ENCODE results near the gene TRAPPC6A. TPM values are rescaled to one million over a fixed set of nuclear protein-coding genes. Genes with fewer than 3 reads are reported as not detected.

TRAPPC6A gene
- total RNA-seq, 1 experiment from 2014 or later = 59.7 TPM

GRCh38 chr19:45164577-45165335, 13.3 kb downstream of the TRAPPC6A start:
- DNase-seq (ENCODE audit: low spot score) (peak; percentile 66), ATAC-seq (peak; percentile 67)
- ChIA-PET CTCF (interaction anchor here (0.7 to 5.9 kb wide), 21 partner anchors 9 to 110 kb away, joined by 3 to 73 read pairs (median 4); partner anchors contain the start of genes BLOC1S3 and TRAPPC6A), POLR2A (no interaction called here)
- no peak overlapping the region for H3K27ac Mint-ChIP-seq
- H3K4me3 Mint-ChIP-seq = no peak overlapping the region
- H3K9me3 Mint-ChIP-seq = no peaks in the 10 kb centered on the region
- no peaks in the 10 kb centered on the region for H3K36me3 Mint-ChIP-seq
- H3K27me3 Mint-ChIP-seq (ENCODE audit: low read depth) = peaks cover 4% of the 10 kb centered on the region
- H3K4me1 Mint-ChIP-seq = peaks cover 12% of the 10 kb centered on the region
- TF ChIP-seq NFATC4 (CRISPR knock-in tag; IDR thresholded peaks at IDR 0.05) (no peak), NFYB (CRISPR knock-in tag; conservative IDR thresholded peaks at IDR 0.05; ENCODE audit: low read depth) (peak; percentile 55; the same call in 1 of the 2 replicates), ZNF263 (CRISPR knock-in tag; IDR thresholded peaks at IDR 0.05; ENCODE audit: low read depth) (0 out of 2 replicates have a peak, but pooled peaks have one; percentile 20), RELA (CRISPR knock-in tag; IDR thresholded peaks at IDR 0.05; ENCODE audit: borderline replicate concordance) (0 out of 2 replicates have a peak, but pooled peaks have one; percentile 19), ZNF532 (CRISPR knock-in tag; IDR thresholded peaks at IDR 0.05; ENCODE audit: borderline replicate concordance) (no peak), SOX15 (CRISPR knock-in tag; IDR thresholded peaks at IDR 0.05) (no peak), CTCF (IDR thresholded peaks at IDR 0.05) (no peak), CREB1 (CRISPR knock-in tag; IDR thresholded peaks at IDR 0.05) (no peak), GRHL2 (CRISPR knock-in tag; IDR thresholded peaks at IDR 0.05; ENCODE audit: insufficient replicate concordance, severe bottlenecking) (no peak), PRRX2 (CRISPR knock-in tag; IDR thresholded peaks at IDR 0.05) (no peak)

GRCh38 chr19:45163751-45164460, 14.1 kb downstream of the TRAPPC6A start:
- no peaks in the 10 kb centered on the region for H3K36me3 Mint-ChIP-seq
- peaks cover 12% of the 10 kb centered on the region for H3K4me1 Mint-ChIP-seq
- ATAC-seq (no peak), DNase-seq (ENCODE audit: low spot score) (no peak)
- no peak for TF ChIP-seq ZNF532 (CRISPR knock-in tag; IDR thresholded peaks at IDR 0.05; ENCODE audit: borderline replicate concordance)
- no peak for TF ChIP-seq FOXK1 (CRISPR knock-in tag; IDR thresholded peaks at IDR 0.05)
- POLR2A ChIA-PET = no interaction called here
- H3K9me3 Mint-ChIP-seq = no peaks in the 10 kb centered on the region
- CTCF ChIA-PET = interaction anchor here (0.7 to 5.9 kb wide), 19 partner anchors 8 to 111 kb away, joined by 3 to 73 read pairs (median 4); partner anchors contain the start of genes BLOC1S3 and TRAPPC6A
- no peak overlapping the region for H3K4me3 Mint-ChIP-seq
- H3K27ac Mint-ChIP-seq = no peak overlapping the region
- H3K27me3 Mint-ChIP-seq (ENCODE audit: low read depth) = peaks cover 4% of the 10 kb centered on the region
